Fibroblast of lung (primary cell): Measurements from ENCODE around the gene BTBD9. TPM values are rescaled to one million over a fixed set of nuclear protein-coding genes. Genes with fewer than 3 reads are reported as not detected.

ENCODE experiments used
- DNase-seq, 2 donors: peaks; one replicate each; pipeline versions ENCODE4 v3.0.0 to v3.0.0-alpha.2; 2010; ENCODE audit warnings: low read depth in 2 of 2
- H2AFZ ChIP-seq: 2 replicates; pipeline ENCODE4 v1.5.1; 2012; ENCODE audit warnings: low read length, control low read depth, inconsistent platforms
- H3K27ac ChIP-seq: 2 replicates; pipeline ENCODE4 v1.5.1; 2011; ENCODE audit warnings: low read length, control low read depth; ENCODE audit not compliant: insufficient read depth
- H3K27me3 ChIP-seq: 2 replicates; pipeline ENCODE4 v1.5.1; 2011; ENCODE audit warnings: mild to moderate bottlenecking, low read length; ENCODE audit not compliant: control insufficient read depth, insufficient read depth
- H3K36me3 ChIP-seq: 2 replicates; pipeline ENCODE4 v1.5.1; 2011; ENCODE audit warnings: low read length; ENCODE audit not compliant: control insufficient read depth, insufficient read depth
- H3K4me1 ChIP-seq: 2 replicates; pipeline ENCODE4 v1.5.1; 2011; ENCODE audit warnings: low read length; ENCODE audit not compliant: control insufficient read depth, insufficient read depth; ENCODE audit errors: extremely low read depth
- H3K4me2 ChIP-seq: 2 replicates; pipeline ENCODE4 v1.5.1; 2011; ENCODE audit warnings: low read length, control low read depth; ENCODE audit not compliant: insufficient read depth; ENCODE audit errors: extremely low read depth
- H3K4me3 ChIP-seq, 4 experiments: fragments of 200-600 bp in 1 of 4; sonication (generic) in 1 of 4; replicated peaks in 1 of 4; 2 replicates each; pipeline ENCODE4 v1.5.1; 2011 to 2016; ENCODE audit warnings: low read length in 4 of 4, low read depth in 3 of 4, mild to moderate bottlenecking in 3 of 4, control low read depth in 2 of 4, inconsistent platforms in 1 of 4, mixed read lengths in 1 of 4; ENCODE audit not compliant: insufficient read depth in 1 of 4; ENCODE audit errors: control extremely low read depth in 1 of 4
- H3K79me2 ChIP-seq: 2 replicates; pipeline ENCODE4 v1.5.1; 2012; ENCODE audit warnings: mild to moderate bottlenecking, low read length, inconsistent platforms; ENCODE audit not compliant: control insufficient read depth, insufficient read depth
- H3K9ac ChIP-seq: 2 replicates; pipeline ENCODE4 v1.5.1; 2011; ENCODE audit warnings: mild to moderate bottlenecking, low read length, control low read depth; ENCODE audit not compliant: insufficient read depth
- H3K9me3 ChIP-seq: 2 replicates; pipeline ENCODE4 v1.5.1; 2012; ENCODE audit warnings: low read depth, low read length; ENCODE audit not compliant: control insufficient read depth, insufficient read depth
- H4K20me1 ChIP-seq: 2 replicates; pipeline ENCODE4 v1.5.1; 2011; ENCODE audit warnings: low read length; ENCODE audit not compliant: control insufficient read depth, insufficient read depth; ENCODE audit errors: extremely low read depth
- CTCF ChIP-seq, 2 donors: IDR thresholded peaks in 1 of 2; conservative IDR thresholded peaks in 1 of 2; 1 replicate in 1 of 2; 2 replicates in 1 of 2; pipeline ENCODE4 v1.5.1; 2011 to 2012; ENCODE audit warnings: low read length in 2 of 2, control low read depth in 1 of 2, inconsistent platforms in 1 of 2, low read depth in 1 of 2, mild to moderate bottlenecking in 1 of 2
- EZH2 ChIP-seq: IDR thresholded peaks from 2 replicates; pipeline ENCODE4 v1.5.1; 2012; ENCODE audit warnings: low read length, control low read depth, mild to moderate bottlenecking; ENCODE audit errors: missing control alignments
- polyA plus RNA-seq, 2 donors: library from polyadenylated mRNA; depleted of rRNA in 1 of 2; stranded (reverse) in 1 of 2; unstranded in 1 of 2; fragments of >200 nt; gene quantifications; 2 replicates each; pipeline ENCODE4 v1.2.1, GENCODE V29; 2011 to 2012; ENCODE audit warnings: missing spikeins in 1 of 2
- total RNA-seq: library from RNA; depleted of rRNA; stranded (reverse); fragments of >200 nt; gene quantifications from 2 replicates; pipeline ENCODE4 v1.2.1, GENCODE V29; 2014

The BTBD9 gene
- total and polyA plus RNA-seq, 2 donors (not counting 1 experiment from before 2014, with no cell fraction given): 7.7 to 13.4 TPM

GRCh38 chr6:38279423-38279822 lies 360.3 kb downstream of the BTBD9 start:
- TF ChIP-seq CTCF (conservative IDR thresholded peaks at IDR 0.05 in 1 of 2, IDR thresholded peaks at IDR 0.05 in 1 of 2; ENCODE audit: low read depth in 1 of 2, low read length in 2 of 2) (peak in 1 of 2 donors; percentile 26), EZH2 (no peak)
- no peak overlapping the region for H3K27ac ChIP-seq
- no peak for DNase-seq
- H3K36me3 ChIP-seq: no peaks in the 10 kb centered on the region
- no peaks in the 10 kb centered on the region for H3K79me2 ChIP-seq
- H3K27me3 ChIP-seq: no peaks in the 10 kb centered on the region
- no peaks in the 10 kb centered on the region for H3K9me3 ChIP-seq
- H4K20me1 ChIP-seq: no peaks in the 10 kb centered on the region
- H3K4me1 ChIP-seq: peaks cover 2% of the 10 kb centered on the region
- H3K4me2 ChIP-seq: no peak overlapping the region
- H2AFZ ChIP-seq: no peak overlapping the region
- no peak overlapping the region for H3K4me3 ChIP-seq
- no peak overlapping the region for H3K9ac ChIP-seq

- DNase-seq: peak in 1 of 2 donors; percentile 88
- H3K4me1 ChIP-seq: peaks cover 5% of the 10 kb centered on the region
- H3K27ac ChIP-seq: no peak overlapping the region
- TF ChIP-seq EZH2 (no peak), CTCF (conservative IDR thresholded peaks at IDR 0.05 in 1 of 2, IDR thresholded peaks at IDR 0.05 in 1 of 2; ENCODE audit: low read depth in 1 of 2, low read length in 2 of 2) (no peak)
- no peak overlapping the region for H3K4me3 ChIP-seq
- no peak overlapping the region for H3K4me2 ChIP-seq
- no peaks in the 10 kb centered on the region for H3K36me3 ChIP-seq
- no peaks in the 10 kb centered on the region for H3K27me3 ChIP-seq
- H3K9ac ChIP-seq: no peak overlapping the region
- H2AFZ ChIP-seq: no peak overlapping the region
- no peaks in the 10 kb centered on the region for H4K20me1 ChIP-seq
- no peaks in the 10 kb centered on the region for H3K79me2 ChIP-seq
- no peaks in the 10 kb centered on the region for H3K9me3 ChIP-seq
Observed at GRCh38 chr6:38273325-38273724, 366.4 kb downstream of the BTBD9 start.

- Histone ChIP-seq H3K4me3 (no peak overlapping the region), H3K4me1 (peaks cover 5% of the 10 kb centered on the region), H2AFZ (no peak overlapping the region), H3K9me3 (no peaks in the 10 kb centered on the region), H4K20me1 (no peaks in the 10 kb centered on the region), H3K27ac (no peak overlapping the region), H3K4me2 (no peak overlapping the region), H3K36me3 (no peaks in the 10 kb centered on the region), H3K9ac (no peak overlapping the region), H3K79me2 (no peaks in the 10 kb centered on the region), H3K27me3 (no peaks in the 10 kb centered on the region)
- no peak for DNase-seq
- TF ChIP-seq CTCF (conservative IDR thresholded peaks at IDR 0.05 in 1 of 2, IDR thresholded peaks at IDR 0.05 in 1 of 2; ENCODE audit: low read depth in 1 of 2, low read length in 2 of 2) (no peak), EZH2 (no peak)
Observed at GRCh38 chr6:38272222-38272621, 367.5 kb downstream of the BTBD9 start.
